GM18526 (cell line): ENCODE results near the gene LRPAP1.

Source experiments
- POLR2A ChIP-seq: IDR thresholded peaks from 3 replicates; pipeline ENCODE4 v1.6.1; 2011; ENCODE audit not compliant: insufficient read length; ENCODE audit errors: extremely low read depth

Gene LRPAP1

GRCh38 chr4:3491681-3492405 is 40.4 kb downstream of the LRPAP1 start:
- no peak for TF ChIP-seq POLR2A

- no peak for TF ChIP-seq POLR2A
These were observed 42.7 kb downstream of the LRPAP1 start for GRCh38 chr4:3489451-3489962.

- no peak for TF ChIP-seq POLR2A
These were observed 43.4 kb downstream of the LRPAP1 start for GRCh38 chr4:3488820-3489219.

- TF ChIP-seq POLR2A, result no peak
These were observed 44.4 kb downstream of the LRPAP1 start for GRCh38 chr4:3487861-3488260.

GRCh38 chr4:3486541-3487540 is 45.4 kb downstream of the LRPAP1 start:
- no peak for TF ChIP-seq POLR2A

GRCh38 chr4:3485886-3486540 is 46.2 kb downstream of the LRPAP1 start:
- no peak for TF ChIP-seq POLR2A

GRCh38 chr4:3485011-3485791 is 47.0 kb downstream of the LRPAP1 start:
- TF ChIP-seq POLR2A, result no peak

- no peak for TF ChIP-seq POLR2A
These were observed 47.9 kb downstream of the LRPAP1 start for GRCh38 chr4:3484057-3484973.

GRCh38 chr4:3483471-3483921 is 48.7 kb downstream of the LRPAP1 start:
- no peak for TF ChIP-seq POLR2A

GRCh38 chr4:3482707-3483106 is 49.5 kb downstream of the LRPAP1 start:
- TF ChIP-seq POLR2A, result no peak

- no peak for TF ChIP-seq POLR2A
These were observed 50.3 kb downstream of the LRPAP1 start for GRCh38 chr4:3481783-3482393.

- no peak for TF ChIP-seq POLR2A
These were observed 51.1 kb downstream of the LRPAP1 start for GRCh38 chr4:3481113-3481531.

- no peak for TF ChIP-seq POLR2A
These were observed 51.6 kb downstream of the LRPAP1 start for GRCh38 chr4:3480528-3481112.
